ENCODE results near the gene AFF3. TPM values are rescaled to one million over a fixed set of nuclear protein-coding genes. Genes with fewer than 3 reads are reported as not detected.

The AFF3 gene
- total and polyA plus RNA-seq, 2 of the 8 experiments (the other 6 are each of a cell fraction or from before 2014, with no cell fraction given), result 0.27 to 3.0 TPM

- Histone ChIP-seq H2BK12ac (ENCODE audit: low read depth, low read length) (no peak overlapping the region), H4K91ac (replicated peaks; ENCODE audit: insufficient read length, low read length) (no peak overlapping the region), H3K27me3 (replicated peaks in 1 of 4; ENCODE audit: control insufficient read depth in 3 of 4, extremely low read depth in 1 of 4, insufficient read depth in 3 of 4, low read length in 3 of 4) (no peaks in the 10 kb centered on the region; a peak in 1 of 7 replicates), H3K23me2 (ENCODE audit: low read depth, low read length) (no peaks in the 10 kb centered on the region), H3K23ac (ENCODE audit: insufficient read length) (no peak overlapping the region), H4K8ac (ENCODE audit: extremely low read depth, insufficient read depth, low read length) (no peak overlapping the region), H2BK5ac (ENCODE audit: low read depth, low read length) (no peak overlapping the region), H3K4me1 (replicated peaks in 1 of 4; ENCODE audit: control insufficient read depth in 3 of 4, insufficient read depth in 4 of 4, low read length in 3 of 4) (no peaks in the 10 kb centered on the region), H3K4ac (replicated peaks; ENCODE audit: insufficient read length, low read depth, low read length) (no peak overlapping the region), H3K56ac (replicated peaks; ENCODE audit: insufficient read length, low read depth, low read length) (no peak overlapping the region), H3K27ac (ENCODE audit: low read depth, low read length) (no peak overlapping the region), H3K9ac (replicated peaks in 1 of 4; ENCODE audit: extremely low read depth in 1 of 4, low read depth in 3 of 4, low read length in 3 of 4) (no peak overlapping the region), H3K79me1 (ENCODE audit: low read depth, low read length) (no peaks in the 10 kb centered on the region), H2BK20ac (ENCODE audit: low read length) (no peak overlapping the region), H3K14ac (ENCODE audit: insufficient read length) (no peak overlapping the region), H3K79me2 (ENCODE audit: control insufficient read depth in 1 of 2, insufficient read depth in 2 of 2, low read length in 2 of 2) (no peaks in the 10 kb centered on the region), H4K5ac (ENCODE audit: insufficient read length, low read depth, low read length) (no peak overlapping the region), H3K4me2 (ENCODE audit: insufficient read depth in 1 of 2, low read depth in 2 of 2, low read length in 2 of 2) (no peak overlapping the region), H3K18ac (ENCODE audit: extremely low read depth, low read length) (no peak overlapping the region), H3K36me3 (ENCODE audit: control insufficient read depth in 2 of 4, insufficient read depth in 4 of 4, low read length in 3 of 4) (no peaks in the 10 kb centered on the region), H2AK5ac (ENCODE audit: low read depth, low read length) (no peak overlapping the region), H4K20me1 (replicated peaks in 1 of 2; ENCODE audit: control insufficient read depth in 1 of 2, insufficient read depth in 2 of 2, low read length in 2 of 2) (no peaks in the 10 kb centered on the region), H3K9me3 (ENCODE audit: insufficient read depth in 2 of 2, low read depth in 1 of 2, low read length in 1 of 2) (no peaks in the 10 kb centered on the region), H2BK120ac (replicated peaks; ENCODE audit: low read depth, low read length) (no peak overlapping the region), H2BK15ac (ENCODE audit: low read length) (no peak overlapping the region), H2AFZ (ENCODE audit: low read length) (no peak overlapping the region), H3K4me3 (ENCODE audit: extremely low read depth in 1 of 4, insufficient read depth in 2 of 4, low read depth in 3 of 4, low read length in 4 of 4) (no peak overlapping the region)
- WGBS, 2 experiments (ENCODE audit: extremely low coverage in 1 of 2, insufficient coverage in 1 of 2, insufficient read length in 1 of 2, insufficient replicate concordance in 2 of 2, low coverage in 1 of 2, low lambda C conversion rate in 2 of 2, missing lambda C conversion rate in 1 of 2), result 100% methylated on average over 1 of the region's 1 CpG; no CpG with 5 or more reads in 1 of the 2 experiments
- CTCF ChIA-PET (ENCODE audit: partially characterized antibody), result interaction anchor here (1.0 kb wide), 1 partner anchor 62 kb away, joined by 4 read pairs; no protein-coding TSS in a partner anchor
- DNase-seq (ENCODE audit: low read depth in 1 of 2, low spot score in 2 of 2), result no peak
- POLR2A ChIA-PET (ENCODE audit: partially characterized antibody), result no interaction called here
- no peak for FAIRE-seq
- TF ChIP-seq KDM1A (IDR thresholded peaks at IDR 0.05; ENCODE audit: borderline replicate concordance, low read length) (no peak), BRCA1 (IDR thresholded peaks at IDR 0.05; ENCODE audit: low read depth, low read length) (no peak), TAF7 (optimal IDR thresholded peaks at IDR 0.05; ENCODE audit: borderline replicate concordance, low read depth, low read length) (no peak), RFX5 (IDR thresholded peaks at IDR 0.05; ENCODE audit: borderline replicate concordance, low read depth, low read length) (no peak), EP300 (IDR thresholded peaks at IDR 0.05; ENCODE audit: borderline replicate concordance in 1 of 2, low read depth in 2 of 2, low read length in 2 of 2) (no peak), POU5F1 (IDR thresholded peaks at IDR 0.05; ENCODE audit: low read depth, low read length) (no peak)
Observed at GRCh38 chr2:99619151-99619550, 523.2 kb downstream of the AFF3 start.
